Gastrocnemius medialis (tissue), 4 donors: Measurements from ENCODE around the gene ZNF503. TPM values are rescaled to one million over a fixed set of nuclear protein-coding genes. Genes with fewer than 3 reads are reported as not detected.

Source experiments
- ATAC-seq, 2 donors: fragments of 150-250 bp; one replicate each; pipeline ENCODE4 v1.9.1; 2016
- DNase-seq, 2 donors: peaks; one replicate each; pipeline ENCODE4 v3.0.0-alpha.2; 2019
- H3K27ac ChIP-seq, 4 donors: fragments of 200-600 bp; sonication (generic); 1 replicate in 1 of 4; 2 replicates in 3 of 4; pipeline ENCODE4 v1.5.1; 2016 to 2018; ENCODE audit warnings: mild to moderate bottlenecking in 2 of 4, moderate library complexity in 1 of 4
- H3K27me3 ChIP-seq, 3 donors: fragments of 200-600 bp; sonication (generic) in 2 of 3; 1 replicate in 1 of 3; 2 replicates in 2 of 3; pipeline versions ENCODE4 v1.5.1 to v1.6.0; 2016 to 2019; ENCODE audit warnings: mild to moderate bottlenecking in 1 of 3, moderate library complexity in 1 of 3
- H3K36me3 ChIP-seq, 2 donors: fragments of 200-600 bp; sonication (generic) in 1 of 2; one replicate each; pipeline ENCODE4 v1.5.1; 2017 to 2018
- H3K4me1 ChIP-seq, 2 donors: fragments of 200-600 bp; sonication (generic) in 1 of 2; one replicate each; pipeline ENCODE4 v1.5.1; 2016 to 2017; ENCODE audit warnings: mild to moderate bottlenecking in 2 of 2
- H3K4me3 ChIP-seq, 4 donors: fragments of 200-600 bp; sonication (generic) in 3 of 4; 1 replicate in 1 of 4; 2 replicates in 3 of 4; pipeline ENCODE4 v1.5.1; 2016 to 2019; ENCODE audit warnings: mild to moderate bottlenecking in 2 of 4
- H3K9me3 ChIP-seq, 3 donors: fragments of 200-600 bp; sonication (generic) in 2 of 3; 1 replicate in 1 of 3; 2 replicates in 2 of 3; pipeline ENCODE4 v1.5.1; 2016 to 2019
- POLR2A ChIP-seq, 2 donors: fragments of 450-650 bp; IDR thresholded peaks; one replicate each; pipeline ENCODE4 v1.6.1; 2017; ENCODE audit warnings: antibody characterized with exemption in 2 of 2, mild to moderate bottlenecking in 2 of 2, moderate library complexity in 2 of 2
- in situ Hi-C, 4 donors: fragments of 200-750 bp; cut with MboI; loops; one replicate each; pipeline versions ENCODE4 v1.15.0 to v1.8.0; 2017; ENCODE audit warnings: low sequenced_read_pairs in 4 of 4
- intact Hi-C: fragments of 100-400 bp; cut with DNase I; formaldehyde crosslinking; loops from one replicate; pipeline ENCODE4 v1.15.1; 2023; ENCODE audit warnings: low total_unique reads
- total RNA-seq, 4 donors: library from RNA; depleted of rRNA; stranded (reverse); fragments of >200 nt; gene quantifications; one replicate each; pipeline versions ENCODE4 v1.1.0 to v1.2.3, GENCODE V29; 2016
- TF ChIP-seq, protein P1 (sequence below), 5 experiments: fragments of 450-650 bp in 3 of 5; fragments of 200-600 bp in 2 of 5; sonication (generic) in 2 of 5; IDR thresholded peaks in 4 of 5; conservative IDR thresholded peaks in 1 of 5; 1 replicate in 4 of 5; 2 replicates in 1 of 5; pipeline ENCODE4 v1.5.1; 2016 to 2019; ENCODE audit warnings: antibody characterized with exemption in 5 of 5, mild to moderate bottlenecking in 3 of 5, moderate library complexity in 3 of 5

The ZNF503 gene, protein sequence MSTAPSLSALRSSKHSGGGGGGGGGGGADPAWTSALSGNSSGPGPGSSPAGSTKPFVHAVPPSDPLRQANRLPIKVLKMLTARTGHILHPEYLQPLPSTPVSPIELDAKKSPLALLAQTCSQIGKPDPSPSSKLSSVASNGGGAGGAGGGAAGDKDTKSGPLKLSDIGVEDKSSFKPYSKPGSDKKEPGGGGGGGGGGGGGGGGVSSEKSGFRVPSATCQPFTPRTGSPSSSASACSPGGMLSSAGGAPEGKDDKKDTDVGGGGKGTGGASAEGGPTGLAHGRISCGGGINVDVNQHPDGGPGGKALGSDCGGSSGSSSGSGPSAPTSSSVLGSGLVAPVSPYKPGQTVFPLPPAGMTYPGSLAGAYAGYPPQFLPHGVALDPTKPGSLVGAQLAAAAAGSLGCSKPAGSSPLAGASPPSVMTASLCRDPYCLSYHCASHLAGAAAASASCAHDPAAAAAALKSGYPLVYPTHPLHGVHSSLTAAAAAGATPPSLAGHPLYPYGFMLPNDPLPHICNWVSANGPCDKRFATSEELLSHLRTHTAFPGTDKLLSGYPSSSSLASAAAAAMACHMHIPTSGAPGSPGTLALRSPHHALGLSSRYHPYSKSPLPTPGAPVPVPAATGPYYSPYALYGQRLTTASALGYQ
- total RNA-seq: 1 to 10 TPM; 1.7 to 2.0 (median 1.8) TPM

DNA sequence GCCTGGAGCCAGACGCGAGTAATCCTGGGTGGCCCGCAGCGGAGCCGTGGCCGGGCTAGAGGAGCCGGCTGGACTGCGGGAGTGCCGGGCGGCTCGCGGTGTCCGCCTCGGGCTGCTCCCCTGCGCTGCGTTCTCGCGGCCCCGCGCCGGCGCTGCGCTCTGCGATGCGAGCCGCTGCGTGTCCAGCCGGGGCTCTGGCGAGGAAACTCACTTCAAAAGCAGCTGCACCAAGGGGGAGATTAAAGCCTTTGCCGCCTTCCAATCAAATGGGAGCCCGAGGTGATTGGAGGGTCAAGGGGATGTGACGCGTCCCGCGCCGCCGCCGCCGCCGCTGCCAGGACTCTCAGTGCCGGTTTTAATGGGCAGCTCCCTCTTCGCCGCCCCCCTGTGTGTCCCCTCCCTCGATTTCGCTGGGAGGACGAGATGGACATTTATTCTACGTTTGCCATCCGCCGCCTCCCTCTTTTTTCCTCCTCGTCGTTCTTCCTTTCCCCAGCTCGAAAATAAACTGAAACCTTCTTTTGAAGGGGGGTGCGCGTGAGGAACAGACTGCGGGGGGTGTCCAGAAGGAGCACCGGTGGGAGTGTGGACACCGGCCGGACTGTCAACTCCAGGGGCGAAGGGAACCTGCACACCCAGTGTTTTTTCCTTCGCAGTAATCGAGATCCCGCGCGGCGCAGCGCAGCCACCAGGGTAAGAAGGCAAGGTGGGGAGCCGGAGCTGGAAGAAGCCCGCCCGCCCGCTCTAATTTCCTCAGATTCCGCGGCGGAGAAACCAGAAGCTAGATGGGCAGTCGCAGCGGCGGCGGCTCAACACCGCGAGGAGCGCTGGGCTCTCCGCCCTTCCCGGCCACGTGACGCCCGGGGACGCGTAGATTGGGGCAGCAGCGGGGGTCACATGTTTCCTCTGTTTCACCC, at the start of gene ZNF503:
ZNF503 (minus strand) TSS at position 196 of the 917 bp plus-strand sequence. CDS start 345 bp downstream, outside the sequence.
- intact Hi-C loops (loop anchor here (2.0 to 10.0 kb wide), 4 partner anchors 107 to 1153 kb away; no protein-coding TSS in a partner anchor), in situ Hi-C loops (no loop called here)
- H3K4me1 ChIP-seq: peaks cover 0 to 30% of the 10 kb centered on the region in 2 donors
- ATAC-seq (peak; percentile 75 to 83), DNase-seq (peak; percentile 93 to 97)
- no peaks in the 10 kb centered on the region for H3K36me3 ChIP-seq
- peak within 1 kb of the TSS; percentile 57 to 82 (median 72) for H3K4me3 ChIP-seq
- H3K9me3 ChIP-seq: no peaks in the 10 kb centered on the region
- peaks cover 0 to 37% (median 29%) of the 10 kb centered on the region in 3 donors for H3K27me3 ChIP-seq
- peak; percentile 86 to 91 for TF ChIP-seq POLR2A (IDR thresholded peaks at IDR 0.05)
- TF ChIP-seq, protein P1, sequence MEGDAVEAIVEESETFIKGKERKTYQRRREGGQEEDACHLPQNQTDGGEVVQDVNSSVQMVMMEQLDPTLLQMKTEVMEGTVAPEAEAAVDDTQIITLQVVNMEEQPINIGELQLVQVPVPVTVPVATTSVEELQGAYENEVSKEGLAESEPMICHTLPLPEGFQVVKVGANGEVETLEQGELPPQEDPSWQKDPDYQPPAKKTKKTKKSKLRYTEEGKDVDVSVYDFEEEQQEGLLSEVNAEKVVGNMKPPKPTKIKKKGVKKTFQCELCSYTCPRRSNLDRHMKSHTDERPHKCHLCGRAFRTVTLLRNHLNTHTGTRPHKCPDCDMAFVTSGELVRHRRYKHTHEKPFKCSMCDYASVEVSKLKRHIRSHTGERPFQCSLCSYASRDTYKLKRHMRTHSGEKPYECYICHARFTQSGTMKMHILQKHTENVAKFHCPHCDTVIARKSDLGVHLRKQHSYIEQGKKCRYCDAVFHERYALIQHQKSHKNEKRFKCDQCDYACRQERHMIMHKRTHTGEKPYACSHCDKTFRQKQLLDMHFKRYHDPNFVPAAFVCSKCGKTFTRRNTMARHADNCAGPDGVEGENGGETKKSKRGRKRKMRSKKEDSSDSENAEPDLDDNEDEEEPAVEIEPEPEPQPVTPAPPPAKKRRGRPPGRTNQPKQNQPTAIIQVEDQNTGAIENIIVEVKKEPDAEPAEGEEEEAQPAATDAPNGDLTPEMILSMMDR (IDR thresholded peaks at IDR 0.05 in 4 of 5, conservative IDR thresholded peaks at IDR 0.05 in 1 of 5): peak in 4 of 5 experiments; percentile 15 to 39 (median 34)
- peak within 1 kb of the TSS; percentile 85 to 98 (median 98) for H3K27ac ChIP-seq

DNA sequence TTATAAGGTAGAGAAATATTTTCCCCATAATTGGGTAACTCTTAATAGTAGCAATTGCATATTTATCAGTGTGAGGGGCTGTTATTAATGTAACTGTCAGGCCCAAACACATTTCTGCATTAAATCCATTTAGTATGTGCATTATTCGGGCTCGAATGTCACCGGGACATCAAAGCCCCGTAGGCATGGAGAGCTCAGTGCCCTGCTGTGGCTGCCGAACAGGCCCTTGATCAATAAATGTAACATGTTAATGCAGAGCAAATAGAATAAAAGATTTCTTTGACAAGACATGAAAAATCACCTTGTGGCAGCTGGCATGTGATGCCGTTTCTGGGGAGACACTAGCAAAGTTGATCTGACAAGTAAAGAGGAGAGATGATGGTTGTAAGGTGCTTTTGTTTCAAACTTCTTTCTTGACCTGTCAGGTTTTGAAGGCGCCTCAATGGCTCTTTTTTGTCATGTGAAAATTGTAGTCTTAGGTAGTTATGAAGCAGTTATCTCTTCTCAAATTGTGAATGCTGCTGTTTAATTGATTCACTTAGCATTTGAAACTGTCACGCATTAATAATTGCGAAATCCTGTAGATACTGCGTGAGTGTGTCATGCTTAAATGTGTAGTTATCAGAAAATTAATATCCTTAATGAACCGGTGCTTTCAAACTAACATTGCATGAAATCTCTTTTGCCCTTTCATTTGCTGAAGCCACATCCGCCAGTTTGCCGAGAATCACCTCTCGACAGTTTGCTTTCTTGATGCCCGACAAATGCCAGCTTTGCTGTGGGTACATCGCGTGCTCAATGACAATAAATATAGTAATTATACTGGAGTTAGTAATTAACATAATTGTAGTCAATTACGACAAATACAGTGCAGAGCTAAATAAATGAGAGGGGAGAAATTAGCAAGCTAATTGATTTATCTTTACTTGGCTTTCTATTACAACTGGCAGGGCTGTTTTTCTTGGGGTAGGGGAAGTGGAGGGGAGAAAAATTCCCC, 49.4 kb upstream of the ZNF503 start:
- H3K4me1 ChIP-seq: no peaks in the 10 kb centered on the region
- in situ Hi-C loops: no loop called here
- no peaks in the 10 kb centered on the region for H3K9me3 ChIP-seq
- H3K27me3 ChIP-seq: peaks cover 0 to 12% (median 0%) of the 10 kb centered on the region in 3 donors
- TF ChIP-seq, protein P1 (IDR thresholded peaks at IDR 0.05 in 4 of 5, conservative IDR thresholded peaks at IDR 0.05 in 1 of 5): no peak
- TF ChIP-seq POLR2A (IDR thresholded peaks at IDR 0.05): no peak
- DNase-seq (no peak), ATAC-seq (no peak)
- intact Hi-C loops: no loop called here
- H3K4me3 ChIP-seq: no peak overlapping the region
- H3K27ac ChIP-seq: no peak overlapping the region
- H3K36me3 ChIP-seq: no peaks in the 10 kb centered on the region

DNA sequence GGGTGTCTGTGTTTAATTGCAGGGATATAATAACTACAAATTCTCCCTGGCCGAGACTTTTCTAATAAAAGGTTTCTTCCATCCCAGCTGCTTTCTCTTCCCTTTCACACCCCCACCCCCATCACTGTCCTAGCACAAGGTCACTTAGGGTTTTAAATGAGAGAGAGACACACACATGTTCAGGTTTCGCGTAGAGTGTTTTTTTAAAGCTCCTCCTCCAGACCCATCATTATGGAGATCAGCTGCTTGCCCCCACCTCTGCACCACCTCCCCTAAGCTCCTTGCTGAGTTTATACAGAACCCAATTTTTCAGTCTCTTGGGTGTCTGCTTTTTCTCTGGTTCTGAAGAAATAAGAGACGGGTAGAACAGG, 48.5 kb upstream of the ZNF503 start:
- H3K36me3 ChIP-seq: no peaks in the 10 kb centered on the region
- H3K27me3 ChIP-seq: peaks cover 0 to 12% (median 0%) of the 10 kb centered on the region in 3 donors
- ATAC-seq (no peak), DNase-seq (no peak)
- in situ Hi-C loops (no loop called here), intact Hi-C loops (no loop called here)
- no peak overlapping the region for H3K27ac ChIP-seq
- TF ChIP-seq POLR2A (IDR thresholded peaks at IDR 0.05): no peak
- H3K4me3 ChIP-seq: no peak overlapping the region
- H3K4me1 ChIP-seq: no peaks in the 10 kb centered on the region
- no peaks in the 10 kb centered on the region for H3K9me3 ChIP-seq

DNA sequence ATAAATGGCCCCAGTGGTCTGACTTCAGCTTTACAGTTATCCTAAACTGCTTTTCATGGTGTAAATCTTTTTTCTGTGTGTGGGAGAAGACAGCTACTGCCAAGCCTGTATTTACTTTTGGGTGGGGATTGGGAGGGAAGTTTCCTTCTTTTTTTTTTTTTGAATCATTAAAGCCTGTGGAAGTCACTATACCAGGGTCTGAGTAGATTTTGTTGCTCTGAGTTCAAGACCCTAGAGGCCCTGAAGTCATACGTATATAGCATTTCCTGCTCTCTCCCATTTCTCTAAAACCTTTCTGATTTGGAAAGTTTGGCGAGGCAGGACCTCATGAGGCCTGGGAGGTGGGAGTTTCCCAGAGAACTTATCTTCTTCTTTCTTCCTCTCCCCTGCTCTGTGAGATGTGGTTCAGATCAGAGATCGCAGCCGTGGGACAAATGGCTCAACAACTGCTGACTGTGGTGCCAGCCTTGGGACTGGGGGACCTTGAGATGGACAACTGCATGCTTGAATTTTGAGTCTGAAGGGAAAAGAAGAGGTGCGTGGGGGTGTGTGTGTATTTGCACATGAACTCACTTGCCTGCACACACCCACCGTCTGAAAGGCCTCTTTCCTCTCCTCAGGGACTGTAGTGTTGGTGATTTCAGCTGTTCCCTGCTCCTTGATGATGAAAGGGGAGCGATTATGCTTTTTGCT, 48.0 kb upstream of the ZNF503 start:
- Histone ChIP-seq H3K4me3 (no peak overlapping the region), H3K4me1 (no peaks in the 10 kb centered on the region), H3K9me3 (no peaks in the 10 kb centered on the region), H3K27me3 (peaks cover 0 to 12% (median 0%) of the 10 kb centered on the region in 3 donors), H3K36me3 (no peaks in the 10 kb centered on the region), H3K27ac (no peak overlapping the region)
- intact Hi-C loops: no loop called here
- in situ Hi-C loops: no loop called here
- TF ChIP-seq POLR2A (IDR thresholded peaks at IDR 0.05): no peak
- TF ChIP-seq, protein P1 (IDR thresholded peaks at IDR 0.05 in 4 of 5, conservative IDR thresholded peaks at IDR 0.05 in 1 of 5): no peak
- ATAC-seq (no peak), DNase-seq (no peak)
